Adrenal gland (tissue), 5 donors: ENCODE results near the gene SLC35A5.

Experiments used
- CTCF ChIP-seq, 6 experiments: fragments of 450-650 bp in 4 of 6; fragments of 200-600 bp in 2 of 6; sonication (generic) in 1 of 6; IDR thresholded peaks; 1 replicate in 5 of 6; 2 replicates in 1 of 6; pipeline versions ENCODE4 v1.5.1 to v1.8.0; 2016 to 2021; ENCODE audit warnings: antibody characterized with exemption in 6 of 6, mild to moderate bottlenecking in 2 of 6, moderate library complexity in 1 of 6
- POLR2A ChIP-seq, 2 donors: fragments of 450-650 bp; IDR thresholded peaks; one replicate each; pipeline ENCODE4 v1.6.1; 2017; ENCODE audit warnings: antibody characterized with exemption in 2 of 2, mild to moderate bottlenecking in 2 of 2, moderate library complexity in 1 of 2
- donor health status: DM: no; HTN: no; CAD: no.

- TF ChIP-seq CTCF (IDR thresholded peaks at IDR 0.05) (no peak), POLR2A (IDR thresholded peaks at IDR 0.05) (no peak)
Measured at GRCh38 chr3:112633757-112634156, 71.9 kb downstream of the SLC35A5 start.
